Hepatocyte (in vitro differentiated cells): ENCODE data around the gene GIPC1.

Experiments
- CTCF ChIP-seq: fragments of 200-600 bp; sonication (generic); IDR thresholded peaks from 2 replicates; pipeline ENCODE4 v1.5.1; 2016; ENCODE audit warnings: antibody characterized with exemption, mild to moderate bottlenecking; ENCODE audit not compliant: poor library complexity
- EZH2 ChIP-seq: fragments of 200-600 bp; sonication (generic); IDR thresholded peaks from 2 replicates; pipeline ENCODE4 v1.6.1; 2016; ENCODE audit warnings: antibody characterized with exemption, mild to moderate bottlenecking, borderline replicate concordance
- EZH2phosphoT487 ChIP-seq: fragments of 200-600 bp; sonication (generic); IDR thresholded peaks from one replicate; pipeline ENCODE4 v1.6.1; 2018; ENCODE audit warnings: antibody characterized with exemption, mild to moderate bottlenecking, low read depth, moderate library complexity; ENCODE audit not compliant: unreplicated experiment, severe bottlenecking

DNA sequence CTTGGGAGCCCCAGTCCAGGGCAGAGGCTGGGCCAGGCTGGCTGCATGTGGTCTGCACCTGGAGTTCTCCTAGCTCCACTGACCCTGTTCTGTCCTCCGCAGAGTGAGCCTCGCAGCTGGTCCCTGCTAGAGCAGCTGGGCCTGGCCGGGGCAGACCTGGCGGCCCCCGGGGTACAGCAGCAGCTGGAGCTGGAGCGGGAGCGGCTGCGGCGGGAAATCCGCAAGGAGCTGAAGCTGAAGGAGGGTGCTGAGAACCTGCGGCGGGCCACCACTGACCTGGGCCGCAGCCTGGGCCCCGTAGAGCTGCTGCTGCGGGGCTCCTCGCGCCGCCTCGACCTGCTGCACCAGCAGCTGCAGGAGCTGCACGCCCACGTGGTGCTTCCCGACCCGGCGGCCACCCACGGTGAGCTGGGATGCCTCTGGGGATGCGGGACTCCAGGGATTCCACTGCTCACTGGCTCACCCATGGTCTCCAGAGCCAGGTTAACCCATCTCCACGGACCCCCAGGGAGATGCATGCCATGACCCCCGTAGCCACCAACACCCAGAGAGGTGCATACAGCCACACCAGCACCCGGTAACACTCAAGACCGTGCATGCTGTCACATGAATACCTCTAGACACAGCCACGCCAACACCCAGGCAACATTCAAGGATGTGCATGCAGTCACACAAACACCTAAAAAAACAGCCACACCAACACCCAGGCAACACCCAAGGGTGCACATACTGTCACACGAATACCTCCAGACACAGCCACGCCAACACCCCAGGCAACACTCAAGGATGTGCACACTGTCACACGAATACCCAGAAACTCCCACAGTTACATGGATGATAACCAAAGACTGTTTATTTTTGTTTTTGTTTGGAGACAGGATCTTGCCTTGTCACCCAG lies 54.6 kb downstream of the GIPC1 start:
- TF ChIP-seq CTCF (no peak), EZH2phosphoT487 (no peak), EZH2 (no peak)
